ENCODE data around the gene IRF2BPL. TPM values are rescaled to one million over a fixed set of nuclear protein-coding genes. Genes with fewer than 3 reads are reported as not detected.

Gene IRF2BPL
- total RNA-seq, 2 experiments from 2014 or later: 23.7 to 25.8 TPM

- POLR2A ChIA-PET: no interaction called here
- BruUV-seq (replicated peaks): no TSS peak
- no peaks in the 10 kb centered on the region for H3K79me2 ChIP-seq (ENCODE audit: insufficient read depth, low read depth, low read length)
Measured at GRCh38 chr14:77059276-77059915, 30.9 kb upstream of the IRF2BPL start.

DNA sequence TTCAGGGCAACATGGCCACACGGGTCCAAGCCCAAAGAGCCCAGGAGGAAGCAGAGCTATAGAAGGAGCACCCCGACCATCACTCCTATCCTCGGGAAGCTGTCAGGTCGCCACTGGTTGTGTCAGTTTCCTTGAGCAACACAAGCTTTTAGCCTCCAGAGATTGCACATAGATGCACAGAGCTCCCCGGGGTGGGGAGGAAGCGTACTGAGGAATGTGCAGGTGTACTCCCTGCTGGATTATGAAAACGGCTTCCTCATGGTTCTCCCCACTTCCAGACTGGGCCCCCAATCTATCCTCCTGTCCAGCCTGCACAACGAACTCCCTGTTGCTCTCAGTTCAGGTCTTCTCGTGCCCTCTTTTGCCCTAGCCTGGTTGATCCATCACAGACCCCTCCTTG lies 30.3 kb upstream of the IRF2BPL start:
- Histone ChIP-seq H3K4me3 (ENCODE audit: low read depth, low read length, poor library complexity, severe bottlenecking) (no peak overlapping the region), H3K79me2 (ENCODE audit: insufficient read depth, low read depth, low read length) (no peaks in the 10 kb centered on the region), H3K27ac (ENCODE audit: low read depth, low read length, poor library complexity, severe bottlenecking) (no peak overlapping the region), H3K4me1 (ENCODE audit: insufficient read depth, low read length, poor library complexity, severe bottlenecking) (no peaks in the 10 kb centered on the region), H4K20me1 (ENCODE audit: insufficient read depth, low read length) (no peaks in the 10 kb centered on the region), H3K9me3 (ENCODE audit: low read length) (no peaks in the 10 kb centered on the region), H2AFZ (ENCODE audit: low read length) (no peak overlapping the region), H3K9me2 (ENCODE audit: insufficient read depth, low read length) (no peaks in the 10 kb centered on the region), H3K4me2 (ENCODE audit: low read length) (no peak overlapping the region), H3K36me3 (ENCODE audit: insufficient read depth, low read length) (no peaks in the 10 kb centered on the region)
- no peak for DNase-seq (ENCODE audit: low spot score)
- BruUV-seq (replicated peaks): no TSS peak
- CTCF ChIA-PET (ENCODE audit: unreplicated experiment): interaction anchor here (1.4 kb wide), 1 partner anchor 12 kb away, joined by 3 read pairs; no protein-coding TSS in a partner anchor
- POLR2A ChIA-PET: no interaction called here
- intact Hi-C loops (cut with micrococcal nuclease; ENCODE audit: unreplicated experiment): no loop called here
- TF ChIP-seq, protein P1, sequence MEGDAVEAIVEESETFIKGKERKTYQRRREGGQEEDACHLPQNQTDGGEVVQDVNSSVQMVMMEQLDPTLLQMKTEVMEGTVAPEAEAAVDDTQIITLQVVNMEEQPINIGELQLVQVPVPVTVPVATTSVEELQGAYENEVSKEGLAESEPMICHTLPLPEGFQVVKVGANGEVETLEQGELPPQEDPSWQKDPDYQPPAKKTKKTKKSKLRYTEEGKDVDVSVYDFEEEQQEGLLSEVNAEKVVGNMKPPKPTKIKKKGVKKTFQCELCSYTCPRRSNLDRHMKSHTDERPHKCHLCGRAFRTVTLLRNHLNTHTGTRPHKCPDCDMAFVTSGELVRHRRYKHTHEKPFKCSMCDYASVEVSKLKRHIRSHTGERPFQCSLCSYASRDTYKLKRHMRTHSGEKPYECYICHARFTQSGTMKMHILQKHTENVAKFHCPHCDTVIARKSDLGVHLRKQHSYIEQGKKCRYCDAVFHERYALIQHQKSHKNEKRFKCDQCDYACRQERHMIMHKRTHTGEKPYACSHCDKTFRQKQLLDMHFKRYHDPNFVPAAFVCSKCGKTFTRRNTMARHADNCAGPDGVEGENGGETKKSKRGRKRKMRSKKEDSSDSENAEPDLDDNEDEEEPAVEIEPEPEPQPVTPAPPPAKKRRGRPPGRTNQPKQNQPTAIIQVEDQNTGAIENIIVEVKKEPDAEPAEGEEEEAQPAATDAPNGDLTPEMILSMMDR (conservative IDR thresholded peaks at IDR 0.05; ENCODE audit: low read length): no peak
- no peak for TF ChIP-seq EZH2phosphoT487 (IDR thresholded peaks at IDR 0.05; ENCODE audit: borderline replicate concordance, low read depth, low read length)

More at GRCh38 chr14:77059276-77059915, 30.9 kb upstream of the IRF2BPL start:
- no peaks in the 10 kb centered on the region for H3K9me2 ChIP-seq (ENCODE audit: insufficient read depth, low read length)
- intact Hi-C loops (cut with micrococcal nuclease; ENCODE audit: unreplicated experiment): no loop called here
- no peaks in the 10 kb centered on the region for H3K36me3 ChIP-seq (ENCODE audit: insufficient read depth, low read length)
- no peak overlapping the region for H3K4me3 ChIP-seq (ENCODE audit: low read depth, low read length, poor library complexity, severe bottlenecking)
- no peak overlapping the region for H3K27ac ChIP-seq (ENCODE audit: low read depth, low read length, poor library complexity, severe bottlenecking)
- no peaks in the 10 kb centered on the region for H3K4me1 ChIP-seq (ENCODE audit: insufficient read depth, low read length, poor library complexity, severe bottlenecking)
- TF ChIP-seq EZH2phosphoT487 (IDR thresholded peaks at IDR 0.05; ENCODE audit: borderline replicate concordance, low read depth, low read length): no peak
- TF ChIP-seq, protein P1 (conservative IDR thresholded peaks at IDR 0.05; ENCODE audit: low read length): no peak
- no peaks in the 10 kb centered on the region for H3K9me3 ChIP-seq (ENCODE audit: low read length)
- no peak for DNase-seq (ENCODE audit: low spot score)
- no peak overlapping the region for H3K4me2 ChIP-seq (ENCODE audit: low read length)
- no peaks in the 10 kb centered on the region for H4K20me1 ChIP-seq (ENCODE audit: insufficient read depth, low read length)
- H2AFZ ChIP-seq (ENCODE audit: low read length): no peak overlapping the region
- CTCF ChIA-PET (ENCODE audit: unreplicated experiment): interaction anchor here (1.4 kb wide), 1 partner anchor 11 kb away, joined by 3 read pairs; no protein-coding TSS in a partner anchor

DNA sequence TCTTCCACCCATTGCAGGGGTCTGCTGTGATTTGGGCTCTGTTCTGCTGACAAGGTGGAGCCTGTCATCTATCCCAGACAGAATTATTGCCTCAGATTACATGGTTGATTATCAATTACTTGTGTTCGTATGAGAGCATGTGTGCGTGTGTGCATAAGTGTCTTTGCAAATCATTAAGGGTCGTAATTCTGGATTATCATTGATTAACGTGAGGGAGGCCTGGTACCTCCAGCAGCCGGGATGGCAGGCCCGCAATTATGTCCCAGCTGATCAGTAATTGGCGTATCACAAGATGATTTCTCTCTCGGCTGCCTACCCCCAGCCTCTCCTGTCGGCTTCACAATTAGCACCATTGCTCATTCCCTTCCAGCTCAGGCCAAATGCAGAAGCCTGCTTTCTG lies 29.6 kb upstream of the IRF2BPL start:
- Histone ChIP-seq H3K79me2 (ENCODE audit: insufficient read depth, low read depth, low read length) (no peaks in the 10 kb centered on the region), H4K20me1 (ENCODE audit: insufficient read depth, low read length) (no peaks in the 10 kb centered on the region), H3K4me2 (ENCODE audit: low read length) (no peak overlapping the region), H3K27ac (ENCODE audit: low read depth, low read length, poor library complexity, severe bottlenecking) (no peak overlapping the region), H3K9me2 (ENCODE audit: insufficient read depth, low read length) (no peaks in the 10 kb centered on the region), H3K4me3 (ENCODE audit: low read depth, low read length, poor library complexity, severe bottlenecking) (no peak overlapping the region), H3K4me1 (ENCODE audit: insufficient read depth, low read length, poor library complexity, severe bottlenecking) (peaks cover under 1% of the 10 kb centered on the region), H2AFZ (ENCODE audit: low read length) (no peak overlapping the region), H3K9me3 (ENCODE audit: low read length) (no peaks in the 10 kb centered on the region), H3K36me3 (ENCODE audit: insufficient read depth, low read length) (no peaks in the 10 kb centered on the region)
- intact Hi-C loops (cut with micrococcal nuclease; ENCODE audit: unreplicated experiment): no loop called here
- DNase-seq (ENCODE audit: low spot score): no peak
- no TSS peak for BruUV-seq (replicated peaks)
- TF ChIP-seq EZH2phosphoT487 (IDR thresholded peaks at IDR 0.05; ENCODE audit: borderline replicate concordance, low read depth, low read length): no peak
- TF ChIP-seq, protein P1 (conservative IDR thresholded peaks at IDR 0.05; ENCODE audit: low read length): no peak
- ChIA-PET POLR2A (no interaction called here), CTCF (ENCODE audit: unreplicated experiment) (interaction anchor here (1.4 kb wide), 1 partner anchor 12 kb away, joined by 3 read pairs; no protein-coding TSS in a partner anchor)

Measured in OCI-LY7 (cell line).